GM12891 (cell line): ENCODE measurements around the gene SRGN.

Experiments
- POLR2A ChIP-seq: IDR thresholded peaks from 2 replicates; pipeline ENCODE4 v1.6.1; 2011; ENCODE audit warnings: low read depth, low read length, control low read depth
- POLR2AphosphoS5 ChIP-seq: IDR thresholded peaks from 2 replicates; pipeline ENCODE4 v1.6.1; 2011; ENCODE audit warnings: low read depth, low read length, control low read depth
- SPI1 ChIP-seq: IDR thresholded peaks from 2 replicates; pipeline ENCODE4 v1.6.1; 2011; ENCODE audit warnings: low read depth, low read length, control low read depth
- TAF1 ChIP-seq: IDR thresholded peaks from 2 replicates; pipeline ENCODE4 v1.6.1; 2011; ENCODE audit warnings: low read depth, low read length, control low read depth

DNA sequence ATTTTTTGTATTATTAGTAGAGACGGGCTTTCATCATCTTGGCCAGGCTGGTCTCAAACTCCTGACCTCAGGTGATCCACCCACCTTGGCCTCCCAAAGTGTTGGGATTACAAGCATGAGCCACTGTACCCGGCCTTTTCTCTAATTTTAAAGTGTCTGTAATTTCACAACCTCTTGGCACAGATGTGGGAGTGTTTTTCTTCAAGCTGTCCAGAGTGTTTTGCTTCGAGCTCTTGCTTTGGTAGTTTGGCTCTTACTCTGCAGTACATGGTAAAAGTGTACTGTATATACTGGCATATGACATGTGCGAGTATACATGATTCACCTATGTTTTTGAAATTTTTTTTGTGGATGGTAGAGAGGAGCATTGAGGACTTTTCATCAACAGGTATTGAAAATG, 9.8 kb downstream of the SRGN start:
- TF ChIP-seq POLR2A (no peak), TAF1 (no peak), POLR2AphosphoS5 (no peak), SPI1 (no peak)
